Hypothalamus (tissue), 51 donors: ENCODE data around the gene ARID3C.

ENCODE experiments used
- DNase-seq, 51 donors: peaks; one replicate each; lab custom pipeline; 2025; lab: John Stamatoyannopoulos, UW

ARID3C gene

GRCh38 chr9:34633166-34633565 lies 4.3 kb upstream of the ARID3C start:
- no peak for DNase-seq

DNA sequence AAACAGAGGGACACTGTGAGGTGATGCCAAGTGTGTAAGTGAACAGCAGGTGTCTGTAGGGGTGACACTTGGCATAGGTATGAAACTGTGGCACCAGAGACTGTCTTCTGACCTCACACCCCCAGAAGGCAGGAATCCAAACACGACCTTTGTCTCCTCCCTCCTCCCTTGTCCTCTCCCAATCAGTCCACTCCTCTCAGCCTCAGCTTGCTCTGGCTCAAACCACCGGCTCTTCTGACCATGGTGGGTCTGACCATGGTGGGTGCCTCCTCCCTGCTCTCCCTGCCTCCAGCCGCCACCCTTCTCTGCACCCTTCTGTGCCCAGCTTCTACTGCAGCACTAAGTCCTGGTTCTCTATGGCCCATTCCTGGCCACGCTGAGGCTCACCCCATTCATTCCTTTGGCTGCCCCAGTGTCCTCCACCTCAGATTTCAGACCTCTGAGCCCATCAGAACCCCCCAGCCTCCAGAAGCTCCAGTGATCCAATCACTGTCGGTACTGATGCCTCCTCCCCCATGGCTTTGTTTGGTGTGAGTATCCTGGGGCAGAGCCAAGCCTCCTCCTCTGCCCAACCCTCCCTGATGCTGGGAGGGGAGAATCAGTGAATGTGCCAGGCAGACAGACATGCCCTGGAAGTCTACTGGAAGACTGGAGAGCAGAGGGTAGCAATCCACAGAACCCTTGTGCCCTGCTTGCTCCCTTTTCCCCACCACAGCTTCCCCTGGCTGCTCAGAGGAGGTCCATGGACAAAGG lies 1.7 kb upstream of the ARID3C start:
- no peak for DNase-seq

GRCh38 chr9:34629491-34629808 lies 584 bp upstream of the ARID3C start:
- DNase-seq = no peak

DNA sequence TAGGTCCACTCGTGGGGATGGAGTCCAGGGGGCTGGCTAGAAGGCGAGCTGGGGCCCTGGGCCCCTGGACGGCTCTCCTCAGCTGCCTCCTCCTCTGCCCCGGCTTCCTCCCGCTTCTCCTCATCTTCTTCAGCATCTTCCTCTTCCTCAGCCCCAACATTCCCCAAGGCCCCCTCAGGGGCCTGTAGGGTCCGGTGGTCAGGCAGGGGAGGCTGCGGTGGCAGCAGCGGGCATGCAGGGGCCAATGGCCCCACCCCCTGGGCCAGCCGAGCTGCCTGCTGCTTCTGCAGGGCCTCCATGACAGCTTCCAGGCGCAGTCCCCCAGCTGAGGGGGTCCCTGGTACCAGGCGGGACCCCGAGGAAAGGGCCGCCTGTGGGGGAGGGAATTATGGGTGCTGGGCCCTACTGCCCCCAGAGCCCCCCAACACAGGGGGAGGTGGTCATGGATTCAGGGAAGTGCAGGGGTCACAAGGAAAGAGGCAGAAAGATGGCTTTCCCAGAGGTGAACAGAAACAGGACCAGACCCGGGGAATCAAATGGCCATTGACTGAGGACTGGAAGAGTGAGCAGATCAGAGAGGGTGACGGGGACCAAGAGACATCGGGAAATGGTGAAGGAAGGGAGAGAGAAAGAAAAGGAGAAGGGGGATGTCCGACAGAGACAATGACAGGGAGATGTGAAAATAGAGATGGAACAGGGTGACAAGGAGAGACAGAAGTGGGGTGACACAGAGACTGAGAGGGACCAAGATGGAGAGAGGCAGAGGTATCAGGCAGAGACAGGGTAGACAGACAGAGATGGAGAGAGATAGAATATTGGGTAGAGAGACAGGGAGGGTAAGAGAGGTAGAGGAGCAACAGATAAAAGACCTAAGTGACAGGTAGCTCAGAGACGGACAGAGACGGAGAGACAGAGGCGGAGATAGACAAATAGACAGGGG lies 880 bp downstream of the ARID3C start:
- no peak for DNase-seq

DNA sequence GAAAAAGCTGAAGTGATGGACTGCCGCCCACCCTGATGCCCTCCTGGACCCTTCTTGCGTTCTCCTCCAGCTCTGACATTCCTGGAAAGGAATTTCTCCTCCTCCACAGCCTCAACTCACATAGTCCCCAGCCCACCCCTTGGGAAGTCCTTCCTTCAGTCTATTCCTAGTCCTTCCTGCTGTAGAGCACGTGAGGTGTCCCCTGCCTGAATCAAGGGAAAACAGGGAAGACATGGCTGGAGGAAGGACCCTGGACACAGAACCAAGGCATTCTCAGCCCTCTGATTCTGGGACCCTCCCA lies 3.7 kb downstream of the ARID3C start:
- no peak for DNase-seq

- DNase-seq = no peak
These were observed 4.2 kb downstream of the ARID3C start for GRCh38 chr9:34624475-34625185.

GRCh38 chr9:34623374-34624235 lies 5.3 kb downstream of the ARID3C start:
- DNase-seq = no peak

DNA sequence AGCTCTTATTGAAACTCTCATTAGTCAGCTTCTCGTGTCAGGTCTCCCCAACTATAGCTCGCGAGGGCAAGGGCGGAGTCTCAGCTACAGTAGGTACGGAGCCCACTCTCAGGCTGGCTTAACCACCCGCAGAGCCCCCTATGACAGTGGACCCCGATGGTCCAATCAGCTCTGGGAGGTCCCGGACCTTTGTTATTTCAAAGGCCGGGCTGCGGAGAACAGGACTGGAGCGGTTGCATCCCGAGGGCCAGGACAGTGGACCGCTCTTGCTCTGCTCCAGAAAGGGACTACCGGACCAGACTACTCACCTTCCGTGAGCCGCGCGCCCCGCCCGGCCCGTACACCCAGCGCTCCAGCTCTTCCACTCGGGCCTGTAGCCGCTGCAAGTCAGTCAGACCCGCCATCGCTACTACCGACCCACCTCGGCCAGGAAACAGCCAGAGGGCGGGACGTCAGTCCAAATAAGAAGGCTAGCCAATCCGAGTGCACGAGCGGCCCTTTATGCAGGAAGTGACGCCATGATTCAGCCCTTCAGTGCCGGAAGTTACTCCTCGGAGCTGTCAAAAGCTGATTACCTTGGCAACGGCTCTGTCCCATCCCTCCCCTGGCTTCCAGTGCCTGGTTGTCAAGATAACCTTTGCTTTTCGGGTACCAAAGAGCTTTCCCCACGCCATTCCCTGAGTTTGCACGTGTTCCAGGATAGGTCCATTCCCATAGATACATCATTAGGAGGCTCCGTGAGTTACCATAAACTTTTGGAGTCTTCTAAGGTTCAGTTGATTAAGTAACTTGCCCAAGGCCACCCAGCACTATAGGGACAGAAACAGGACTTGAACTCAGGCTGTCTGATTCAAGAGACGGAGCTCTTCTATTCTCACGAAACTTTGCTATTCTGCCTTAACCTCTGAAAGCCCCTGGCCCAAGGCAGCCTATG lies 8.5 kb downstream of the ARID3C start, which contains the start of gene DCTN3:
DCTN3 (minus strand) TSS at position 435 of the 934 bp plus-strand sequence; CDS start at position 404, 31 bp downstream.
- DNase-seq = peak; percentile 47 to 97 (median 86)

DNA sequence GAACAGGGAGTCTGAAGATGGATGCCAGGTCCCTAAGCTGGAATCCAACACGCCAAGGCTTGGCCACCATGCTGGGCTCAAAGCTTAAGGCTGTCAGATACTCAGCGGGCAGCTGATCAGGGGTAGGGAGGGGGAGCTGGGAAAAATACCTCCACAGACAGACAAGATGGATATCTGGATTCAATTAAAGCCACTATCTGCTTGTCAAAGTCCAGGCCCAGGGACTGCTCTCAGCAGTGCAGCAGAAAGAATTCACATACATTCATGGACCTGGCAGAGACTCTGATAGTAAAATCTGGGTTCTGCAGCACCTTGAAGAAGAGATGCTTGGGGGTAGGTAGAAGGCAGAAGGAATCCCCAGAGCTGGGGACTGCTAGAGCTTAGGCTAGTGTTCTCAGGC lies 13.7 kb downstream of the ARID3C start:
- no peak for DNase-seq

DNA sequence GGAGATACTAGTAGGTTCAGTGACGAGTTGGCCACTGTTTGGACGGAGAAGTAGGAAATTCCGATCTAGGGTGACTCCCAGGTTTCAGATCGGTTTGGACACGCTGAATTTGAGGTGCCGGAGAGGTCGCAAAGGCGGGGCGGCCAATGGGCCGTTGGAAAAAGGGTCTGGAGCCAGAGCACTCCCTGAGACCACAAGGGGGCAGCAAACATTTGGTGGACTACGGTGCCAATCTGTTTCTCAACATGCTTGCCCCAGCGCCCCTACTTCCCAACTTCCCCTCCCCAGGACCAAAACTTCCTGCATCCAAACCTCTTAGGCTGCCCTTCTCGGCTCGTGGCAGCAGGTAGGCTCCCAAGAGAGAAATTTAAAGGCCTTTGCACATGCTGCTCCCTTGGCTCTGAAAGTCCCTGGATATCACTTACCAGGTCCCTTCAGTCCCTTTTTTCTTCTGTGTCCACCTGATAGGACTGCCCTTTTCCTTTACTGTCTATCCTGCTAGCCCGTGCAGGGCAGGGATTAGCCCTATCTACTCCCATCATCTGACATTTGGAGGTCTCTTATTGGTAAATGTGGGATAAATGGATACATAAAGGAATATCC lies 16.0 kb downstream of the ARID3C start:
- peak in 47 of 51 donors; percentile 11 to 84 (median 60) for DNase-seq

DNA sequence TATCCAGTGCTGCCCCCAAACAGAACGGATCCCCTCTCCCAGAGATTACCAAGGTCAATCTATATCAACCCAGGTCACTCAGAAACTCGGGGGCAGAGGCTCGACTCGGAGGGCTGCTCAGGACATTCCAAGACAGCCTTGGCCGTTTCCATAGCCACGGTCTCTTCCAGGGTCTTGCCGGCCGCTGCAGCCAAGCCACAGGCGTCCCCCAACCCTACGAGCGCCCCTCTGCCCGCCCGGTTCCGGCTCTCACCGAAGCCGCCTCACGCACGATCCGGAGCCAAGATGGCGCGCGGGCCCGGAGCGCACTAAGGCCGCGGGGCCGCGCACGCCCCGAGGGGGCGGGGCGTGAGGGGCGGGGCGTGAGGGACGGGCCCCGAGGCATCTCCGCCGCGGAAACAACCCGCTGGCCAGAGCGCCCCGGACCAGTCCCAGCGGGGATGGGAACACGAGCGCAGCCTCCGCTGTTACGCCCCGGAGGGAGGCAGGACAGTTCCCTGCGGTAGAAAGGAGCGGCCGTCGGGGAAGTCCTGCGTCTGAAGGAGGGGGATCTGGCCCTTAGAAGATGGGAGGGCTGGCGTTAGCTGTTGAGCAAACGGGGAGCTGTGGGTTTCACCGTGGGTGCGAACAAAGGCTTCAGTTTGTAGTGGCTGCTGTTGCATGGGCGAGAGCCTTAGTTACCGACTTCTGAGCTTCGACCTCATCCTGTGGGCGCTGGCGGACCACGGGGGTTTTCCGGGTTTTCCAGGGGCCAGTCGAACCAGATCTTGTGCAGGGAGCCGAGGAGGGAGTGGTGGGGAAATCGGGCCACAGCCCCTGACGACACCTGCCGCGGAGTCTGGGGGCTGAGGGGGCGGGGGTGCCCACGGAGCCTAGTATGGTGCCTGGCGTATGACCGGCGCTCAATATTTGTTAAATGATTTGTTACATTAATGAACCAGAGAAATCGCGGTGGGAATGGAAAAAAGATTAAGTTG lies 16.8 kb downstream of the ARID3C start, which contains the start of gene RPP25L:
RPP25L (minus strand) TSS at position 287 of the 977 bp plus-strand sequence. CDS start 801 bp downstream, outside the sequence.
- peak in 50 of 51 donors; percentile 29 to 88 (median 70) for DNase-seq

- DNase-seq = peak in 2 of 51 donors; percentile 14 to 47
These were observed 17.5 kb downstream of the ARID3C start for GRCh38 chr9:34611251-34611810.

GRCh38 chr9:34610434-34611206 lies 18.2 kb downstream of the ARID3C start:
- no peak for DNase-seq

DNA sequence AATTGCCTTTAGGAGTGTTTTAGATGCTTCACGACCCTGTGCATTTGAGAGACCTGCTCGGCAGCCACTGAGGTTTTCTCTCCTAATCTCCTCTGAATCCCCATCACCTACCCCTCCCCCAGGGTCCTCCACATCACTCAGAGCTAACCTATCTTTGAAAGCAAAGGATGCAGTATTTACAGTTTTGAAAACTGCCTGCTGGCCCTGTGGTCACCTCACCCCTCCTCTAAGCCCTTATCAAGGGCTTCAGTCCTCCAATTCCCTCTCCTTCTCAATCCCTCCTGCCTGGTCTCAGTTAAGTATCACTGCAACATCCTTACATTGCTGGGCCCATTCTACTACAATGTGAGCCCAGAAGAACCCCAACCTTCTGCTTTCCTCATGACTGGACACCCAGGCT lies 21.5 kb downstream of the ARID3C start:
- no peak for DNase-seq

DNA sequence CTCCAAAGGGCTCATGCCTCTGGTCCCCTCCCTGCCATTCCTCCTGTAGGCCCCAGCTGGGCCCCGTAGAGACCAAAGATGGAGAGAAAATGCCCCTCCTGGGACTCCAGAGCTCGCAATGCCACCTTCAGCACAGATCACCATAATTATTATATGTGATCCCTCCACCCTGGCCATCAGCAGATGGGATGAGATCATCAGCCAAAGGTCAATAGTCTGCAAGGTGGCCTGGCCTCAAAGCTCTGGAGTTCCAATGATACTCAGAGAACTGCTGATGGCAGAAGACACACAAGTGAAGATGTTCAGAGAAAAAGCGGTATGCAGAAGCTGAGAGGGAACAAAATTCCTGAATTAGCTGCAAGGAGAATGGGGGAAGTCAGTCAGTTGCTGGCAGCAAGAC lies 22.0 kb downstream of the ARID3C start:
- DNase-seq = no peak

DNA sequence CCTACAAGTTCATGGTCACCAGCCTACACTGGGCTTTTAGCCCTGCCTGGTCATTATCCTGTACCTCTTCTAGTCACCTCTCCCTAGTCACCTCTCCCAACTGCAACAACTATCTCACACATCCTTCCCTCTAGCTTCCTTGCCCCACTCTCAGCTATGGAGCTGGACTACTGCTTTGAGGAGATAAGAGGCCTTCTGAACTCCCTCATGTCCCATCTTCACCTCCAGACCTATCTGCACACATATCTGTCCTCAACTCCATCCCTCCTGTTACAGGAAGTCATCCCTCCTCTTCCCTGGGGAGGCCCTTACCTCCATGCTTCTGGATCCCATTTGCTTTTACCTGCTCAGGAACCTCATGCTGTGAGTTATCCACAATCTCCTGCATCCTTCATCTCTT lies 22.7 kb downstream of the ARID3C start:
- DNase-seq = no peak
